ENCODE data around the gene GALNT15. TPM values are rescaled to one million over a fixed set of nuclear protein-coding genes. Genes with fewer than 3 reads are reported as not detected.
A peak's percentile ranks its signal among the peaks of the same experiment; 100 is the strongest.

The GALNT15 gene
- total RNA-seq, 2 donors from 2014 or later = 0.13 TPM; not detected in 1

GRCh38 chr3:16148783-16149182 lies 25.7 kb upstream of the GALNT15 start:
- H3K27ac ChIP-seq (ENCODE audit: low read depth, low read length) = no peak overlapping the region

GRCh38 chr3:16150285-16150684 lies 24.2 kb upstream of the GALNT15 start:
- H3K27me3 Mint-ChIP-seq (ENCODE audit: insufficient read depth) = peaks cover 13% of the 10 kb centered on the region

More at GRCh38 chr3:16148783-16149182, 25.7 kb upstream of the GALNT15 start:
- Histone ChIP-seq H3K9me3 (ENCODE audit: control insufficient read depth, low read length) (peaks cover 46% of the 10 kb centered on the region), H3K36me3 (ENCODE audit: control insufficient read depth, insufficient read depth, low read length) (no peaks in the 10 kb centered on the region), H3K27me3 (ENCODE audit: control insufficient read depth, insufficient read depth, low read length, poor library complexity, severe bottlenecking) (no peaks in the 10 kb centered on the region), H3K9ac (ENCODE audit: extremely low read depth, low read length, poor library complexity, severe bottlenecking) (no peak overlapping the region), H3K4me3 (ENCODE audit: low read length) (no peak overlapping the region), H3K4me1 (ENCODE audit: control insufficient read depth, insufficient read depth, low read length) (no peaks in the 10 kb centered on the region)
- DNase-seq = no peak
- Mint-ChIP-seq H3K27me3 (ENCODE audit: insufficient read depth) (peaks cover 7% of the 10 kb centered on the region), H3K27ac (no peak overlapping the region), H3K4me1 (no peaks in the 10 kb centered on the region), H3K36me3 (ENCODE audit: low read depth) (peaks cover 3% of the 10 kb centered on the region), H3K4me3 (no peak overlapping the region), H3K9me3 (peaks cover 53% of the 10 kb centered on the region)
- no peak for TF ChIP-seq CTCF (conservative IDR thresholded peaks at IDR 0.05)
- WGBS, 2 experiments (ENCODE audit: insufficient coverage in 1 of 2, insufficient read length in 1 of 2) = 97% methylated on average over 4 of the region's 4 CpGs; no CpG with 5 or more reads in 1 of the 2 experiments

GRCh38 chr3:16151109-16151508 lies 23.4 kb upstream of the GALNT15 start:
- Mint-ChIP-seq H3K27ac (no peak overlapping the region), H3K4me3 (no peak overlapping the region), H3K36me3 (ENCODE audit: low read depth) (no peaks in the 10 kb centered on the region), H3K27me3 (ENCODE audit: insufficient read depth) (peaks cover 9% of the 10 kb centered on the region), H3K4me1 (no peaks in the 10 kb centered on the region), H3K9me3 (peaks cover 38% of the 10 kb centered on the region)
- no peak overlapping the region for H3K4me3 ChIP-seq (ENCODE audit: low read length)
- no peak for DNase-seq
- no peak for TF ChIP-seq CTCF (conservative IDR thresholded peaks at IDR 0.05)
- no peak overlapping the region for H3K27ac ChIP-seq (ENCODE audit: low read depth, low read length)
- H3K27me3 ChIP-seq (ENCODE audit: control insufficient read depth, insufficient read depth, low read length, poor library complexity, severe bottlenecking) = no peaks in the 10 kb centered on the region
- no peaks in the 10 kb centered on the region for H3K36me3 ChIP-seq (ENCODE audit: control insufficient read depth, insufficient read depth, low read length)
- H3K9me3 ChIP-seq (ENCODE audit: control insufficient read depth, low read length) = peaks cover 31% of the 10 kb centered on the region
- H3K4me1 ChIP-seq (ENCODE audit: control insufficient read depth, insufficient read depth, low read length) = no peaks in the 10 kb centered on the region
- WGBS, 2 experiments (ENCODE audit: insufficient coverage in 1 of 2, insufficient read length in 1 of 2) = 91 to 92% methylated on average over 3 to 4 of the region's 4 CpGs
- no peak overlapping the region for H3K9ac ChIP-seq (ENCODE audit: extremely low read depth, low read length, poor library complexity, severe bottlenecking)

More at GRCh38 chr3:16150285-16150684, 24.2 kb upstream of the GALNT15 start:
- Histone ChIP-seq H3K9me3 (ENCODE audit: control insufficient read depth, low read length) (peaks cover 39% of the 10 kb centered on the region), H3K27me3 (ENCODE audit: control insufficient read depth, insufficient read depth, low read length, poor library complexity, severe bottlenecking) (no peaks in the 10 kb centered on the region), H3K36me3 (ENCODE audit: control insufficient read depth, insufficient read depth, low read length) (no peaks in the 10 kb centered on the region), H3K4me3 (ENCODE audit: low read length) (no peak overlapping the region), H3K4me1 (ENCODE audit: control insufficient read depth, insufficient read depth, low read length) (no peaks in the 10 kb centered on the region), H3K9ac (ENCODE audit: extremely low read depth, low read length, poor library complexity, severe bottlenecking) (no peak overlapping the region), H3K27ac (ENCODE audit: low read depth, low read length) (no peak overlapping the region)
- TF ChIP-seq CTCF (conservative IDR thresholded peaks at IDR 0.05) = peak; percentile 13
- H3K27ac Mint-ChIP-seq = no peak overlapping the region
- H3K4me3 Mint-ChIP-seq = no peak overlapping the region
- no peaks in the 10 kb centered on the region for H3K36me3 Mint-ChIP-seq (ENCODE audit: low read depth)
- DNase-seq = peak; percentile 41
- 92% methylated on average over 1 of the region's 1 CpG; no CpG with 5 or more reads in 1 of the 2 experiments for WGBS, 2 experiments (ENCODE audit: insufficient coverage in 1 of 2, insufficient read length in 1 of 2)
- no peaks in the 10 kb centered on the region for H3K4me1 Mint-ChIP-seq
- peaks cover 44% of the 10 kb centered on the region for H3K9me3 Mint-ChIP-seq

Measured in endodermal cell (in vitro differentiated cells).